HUDEP-2 (cell line): ENCODE measurements around the gene STX1B.
"Not testable (repeated sequence)": the region's sequence is repeated elsewhere in the genome, so short reads cannot be mapped to it uniquely, and the experiment has no call there.

ENCODE experiments used
- DNase-seq, 76 experiments: peaks; one replicate each; lab custom pipeline; 2025; ENCODE audit not compliant: unreplicated experiment in 76 of 76; lab: John Stamatoyannopoulos, UW

STX1B gene

GRCh38 chr16:30954993-30955392 is 55.4 kb downstream of the STX1B start:
- no peak for DNase-seq

GRCh38 chr16:30953511-30954124 is 56.8 kb downstream of the STX1B start:
- peak in 63 of 76 experiments; percentile 15 to 78 (median 54) for DNase-seq

GRCh38 chr16:30953111-30953510 is 57.3 kb downstream of the STX1B start:
- no peak for DNase-seq

GRCh38 chr16:30951750-30952149 is 58.7 kb downstream of the STX1B start:
- DNase-seq: peak in 1 of 76 experiments; percentile 9

- no peak for DNase-seq
These were observed 59.2 kb downstream of the STX1B start for GRCh38 chr16:30951193-30951592.

- no peak for DNase-seq
These were observed 59.8 kb downstream of the STX1B start for GRCh38 chr16:30950516-30951065.

- peak in 75 of 76 experiments; percentile 33 to 97 (median 88) for DNase-seq
These were observed 60.6 kb downstream of the STX1B start for GRCh38 chr16:30949650-30950515.

GRCh38 chr16:30948667-30949649 is 61.5 kb downstream of the STX1B start, which contains the start of gene ORAI3:
TSS of gene ORAI3 (plus strand) at chr16:30949068. CDS start at chr16:30949290, 222 bp downstream.
- DNase-seq: peak in 55 of 76 experiments; percentile 11 to 73 (median 51)

- peak in 50 of 76 experiments; percentile 7 to 65 (median 30) for DNase-seq
These were observed 62.4 kb downstream of the STX1B start for GRCh38 chr16:30947859-30948666.

- no peak for DNase-seq
These were observed 62.9 kb downstream of the STX1B start for GRCh38 chr16:30947541-30947858.

- DNase-seq: no peak
These were observed 63.5 kb downstream of the STX1B start for GRCh38 chr16:30946671-30947540.

GRCh38 chr16:30944352-30944751 is 66.1 kb downstream of the STX1B start:
- DNase-seq: no peak

GRCh38 chr16:30942426-30942806 is 68.0 kb downstream of the STX1B start:
- DNase-seq: no peak

GRCh38 chr16:30941600-30942425 is 68.6 kb downstream of the STX1B start:
- peak in 65 of 76 experiments; percentile 15 to 83 (median 62) for DNase-seq

GRCh38 chr16:30939571-30939970 is 70.9 kb downstream of the STX1B start:
- not testable (repeated sequence) for DNase-seq
